ENCODE measurements around the gene CPHXL.

DNA sequence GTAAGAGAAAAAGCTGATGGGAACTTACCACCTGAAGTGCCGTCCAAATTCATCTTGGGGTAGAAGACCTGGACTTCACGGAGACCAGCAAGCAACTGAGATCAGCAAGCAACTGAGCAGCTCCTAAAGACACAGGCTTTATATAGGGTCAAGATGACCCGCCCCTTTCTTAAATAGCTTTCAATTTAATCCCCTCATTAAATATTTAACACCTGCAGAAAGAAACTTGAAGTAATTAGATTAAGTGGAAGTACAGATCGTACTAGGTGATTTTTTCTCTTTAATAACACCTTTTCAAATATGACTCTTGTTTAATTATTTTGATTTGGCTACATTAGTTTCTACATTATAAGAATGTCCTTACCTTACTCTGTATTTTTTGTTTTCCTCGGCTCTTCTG is at the start of gene CPHXL:
- TF ChIP-seq POLR2AphosphoS5 (IDR thresholded peaks at IDR 0.05; ENCODE audit: low read depth) (no peak), SPI1 (IDR thresholded peaks at IDR 0.05; ENCODE audit: borderline replicate concordance, low read depth) (no peak)
- TF ChIP-seq, protein P1, sequence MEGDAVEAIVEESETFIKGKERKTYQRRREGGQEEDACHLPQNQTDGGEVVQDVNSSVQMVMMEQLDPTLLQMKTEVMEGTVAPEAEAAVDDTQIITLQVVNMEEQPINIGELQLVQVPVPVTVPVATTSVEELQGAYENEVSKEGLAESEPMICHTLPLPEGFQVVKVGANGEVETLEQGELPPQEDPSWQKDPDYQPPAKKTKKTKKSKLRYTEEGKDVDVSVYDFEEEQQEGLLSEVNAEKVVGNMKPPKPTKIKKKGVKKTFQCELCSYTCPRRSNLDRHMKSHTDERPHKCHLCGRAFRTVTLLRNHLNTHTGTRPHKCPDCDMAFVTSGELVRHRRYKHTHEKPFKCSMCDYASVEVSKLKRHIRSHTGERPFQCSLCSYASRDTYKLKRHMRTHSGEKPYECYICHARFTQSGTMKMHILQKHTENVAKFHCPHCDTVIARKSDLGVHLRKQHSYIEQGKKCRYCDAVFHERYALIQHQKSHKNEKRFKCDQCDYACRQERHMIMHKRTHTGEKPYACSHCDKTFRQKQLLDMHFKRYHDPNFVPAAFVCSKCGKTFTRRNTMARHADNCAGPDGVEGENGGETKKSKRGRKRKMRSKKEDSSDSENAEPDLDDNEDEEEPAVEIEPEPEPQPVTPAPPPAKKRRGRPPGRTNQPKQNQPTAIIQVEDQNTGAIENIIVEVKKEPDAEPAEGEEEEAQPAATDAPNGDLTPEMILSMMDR (IDR thresholded peaks at IDR 0.05; ENCODE audit: insufficient read depth, low read length), result no peak
